ENCODE results near the gene COX19.

GRCh38 chr7:990933-991728, 15.8 kb upstream of the COX19 start:
- TF ChIP-seq CTCF (IDR thresholded peaks at IDR 0.05), result no peak
- no peak for TF ChIP-seq EZH2 (IDR thresholded peaks at IDR 0.05; ENCODE audit: borderline replicate concordance, insufficient read depth, low read depth, low read length, poor library complexity, severe bottlenecking)

Measured in B cell (primary cell).